ENCODE measurements around the gene CDH4. TPM values are rescaled to one million over a fixed set of nuclear protein-coding genes. Genes with fewer than 3 reads are reported as not detected.

Gene CDH4
- total and polyA plus RNA-seq, 2 of the 13 experiments (the other 11 are each of a cell fraction or from before 2014, with no cell fraction given), result not detected

- intact Hi-C loops (cut with micrococcal nuclease; ENCODE audit: unreplicated experiment), result no loop called here
- Histone ChIP-seq H3K9me3 (ENCODE audit: low read length) (no peaks in the 10 kb centered on the region), H3K4me3 (replicated peaks in 1 of 3; ENCODE audit: insufficient read depth in 1 of 3, low read depth in 2 of 3, low read length in 3 of 3) (no peak overlapping the region), H3K9ac (ENCODE audit: insufficient read depth, low read depth, low read length) (no peak overlapping the region), H3K27ac (ENCODE audit: extremely low read length, insufficient read depth, low read length) (no peak overlapping the region), H4K20me1 (ENCODE audit: insufficient read depth, low read length) (no peaks in the 10 kb centered on the region), H2AFZ (ENCODE audit: low read length) (no peak overlapping the region), H3K79me2 (ENCODE audit: insufficient read depth, low read length) (no peaks in the 10 kb centered on the region), H3K4me2 (ENCODE audit: low read depth, low read length) (no peak overlapping the region), H3K4me1 (ENCODE audit: insufficient read depth, low read length) (no peaks in the 10 kb centered on the region), H3K27me3 (ENCODE audit: control insufficient read depth in 1 of 2, insufficient read depth in 2 of 2, low read length in 2 of 2) (peaks cover 0 to 54% of the 10 kb centered on the region in 2 experiments; a peak in 2 of 5 replicates), H3K36me3 (replicated peaks in 1 of 2; ENCODE audit: control insufficient read depth in 1 of 2, insufficient read depth in 2 of 2, low read length in 2 of 2) (no peaks in the 10 kb centered on the region)
- in situ Hi-C loops (cut with HindIII; ENCODE audit: extremely low pct_ligation_motif_present, low pct_unique_long_range_greater_than_20kb), result no loop called here
- POLR2A ChIA-PET, result no interaction called here
- ATAC-seq (no peak), DNase-seq (ENCODE audit: low spot score) (no peak), FAIRE-seq (no peak)
- WGBS (ENCODE audit: low lambda C conversion rate), result 12% methylated on average over 14 of the region's 14 CpGs
- CTCF ChIA-PET (ENCODE audit: low intra/inter-chr PET ratio, low total read pairs), result no interaction called here
- TF ChIP-seq ONECUT2 (CRISPR knock-in tag; IDR thresholded peaks at IDR 0.05) (no peak), ZMAT5 (CRISPR knock-in tag; IDR thresholded peaks at IDR 0.05; ENCODE audit: borderline replicate concordance, low read depth) (no peak), FOSL1 (CRISPR knock-in tag; IDR thresholded peaks at IDR 0.05; ENCODE audit: borderline replicate concordance) (no peak), ZNF20 (CRISPR knock-in tag; IDR thresholded peaks at IDR 0.05) (no peak), ZHX1 (CRISPR knock-in tag; IDR thresholded peaks at IDR 0.05; ENCODE audit: low read depth) (no peak), YY1 (IDR thresholded peaks at IDR 0.05; ENCODE audit: insufficient read depth, insufficient replicate concordance, low read depth, low read length) (no peak), ZNF558 (CRISPR knock-in tag; IDR thresholded peaks at IDR 0.05; ENCODE audit: borderline replicate concordance) (no peak)
- BruUV-seq (replicated peaks), result no TSS peak
Observed at GRCh38 chr20:61440548-61441055, 188.5 kb downstream of the CDH4 start.

Data from HepG2 (cell line).